GM20000 (cell line): ENCODE data around the gene RNU6-1.

Source experiments
- DNase-seq: peaks from one replicate; pipeline ENCODE4 v3.0.0; 2012; ENCODE audit warnings: low spot score
- CTCF ChIP-seq: IDR thresholded peaks from 2 replicates; pipeline ENCODE4 v1.5.1; 2012; ENCODE audit warnings: mild to moderate bottlenecking, control low read depth; ENCODE audit errors: extremely low read depth, missing control alignments

The RNU6-1 gene

GRCh38 chr15:67794832-67795574, 44.8 kb downstream of the RNU6-1 start:
- no peak for TF ChIP-seq CTCF
- DNase-seq, result no peak

DNA sequence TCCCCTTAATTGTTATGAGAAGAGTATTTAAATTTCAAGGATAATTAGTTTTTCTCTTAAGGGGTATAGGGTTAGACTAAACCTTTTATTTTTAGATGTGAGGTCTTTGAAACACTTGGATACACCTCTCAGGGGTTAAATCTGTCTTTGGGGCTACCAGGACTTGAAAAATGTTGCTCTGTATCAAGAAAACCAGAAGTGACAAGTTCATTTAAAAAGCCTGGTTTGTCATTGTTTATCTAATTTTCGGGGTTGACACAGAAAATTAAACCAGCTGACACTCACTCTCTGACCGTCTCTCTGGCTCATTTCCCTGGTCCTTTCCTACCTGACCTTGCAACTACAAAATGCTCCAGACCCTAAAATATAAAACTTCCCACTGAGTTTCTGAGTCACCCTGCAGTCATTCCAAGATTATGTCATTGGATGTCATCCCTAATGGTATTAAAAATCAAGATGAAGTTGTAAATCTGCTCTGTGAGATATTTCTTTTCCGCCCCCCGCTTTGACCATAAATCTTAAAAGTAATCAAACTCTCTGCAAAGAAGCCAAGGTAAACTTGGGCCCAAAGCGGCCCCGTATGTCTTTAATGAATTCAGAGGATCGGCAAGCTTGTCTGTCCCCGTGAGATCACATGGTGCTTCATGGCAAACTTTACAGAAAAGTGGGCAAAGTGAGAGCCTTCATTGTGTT, 47.4 kb downstream of the RNU6-1 start:
- DNase-seq, result no peak
- TF ChIP-seq CTCF, result no peak

GRCh38 chr15:67790610-67791319, 49.1 kb downstream of the RNU6-1 start:
- no peak for TF ChIP-seq CTCF
- DNase-seq, result no peak
